Endothelial cell of umbilical vein (primary cell): ENCODE results near the gene DPP10.

Experiments used
- CTCF ChIP-seq, 2 donors: IDR thresholded peaks; 1 replicate in 1 of 2; 2 replicates in 1 of 2; pipeline ENCODE4 v1.5.1; 2011; ENCODE audit warnings: low read length in 2 of 2, mild to moderate bottlenecking in 2 of 2, moderate library complexity in 2 of 2, control low read depth in 1 of 2, inconsistent platforms in 1 of 2, low read depth in 1 of 2; ENCODE audit not compliant: insufficient read depth in 1 of 2; ENCODE audit errors: extremely low read depth in 1 of 2
- EZH2 ChIP-seq: IDR thresholded peaks from 2 replicates; pipeline ENCODE4 v1.6.1; 2012; ENCODE audit warnings: borderline replicate concordance, low read depth, mild to moderate bottlenecking, moderate library complexity, low read length, inconsistent platforms; ENCODE audit not compliant: severe bottlenecking
- FOS ChIP-seq: IDR thresholded peaks from 2 replicates; pipeline ENCODE4 v1.6.1; 2011; ENCODE audit warnings: mild to moderate bottlenecking, low read length, moderate library complexity, borderline replicate concordance; ENCODE audit not compliant: insufficient read depth
- GATA2 ChIP-seq: IDR thresholded peaks from 2 replicates; pipeline ENCODE4 v1.7.0; 2011; ENCODE audit warnings: low read depth, mild to moderate bottlenecking, moderate library complexity, mixed read lengths, low read length; ENCODE audit not compliant: insufficient read length, insufficient read depth
- JUN ChIP-seq: IDR thresholded peaks from 2 replicates; pipeline ENCODE4 v1.6.1; 2011; ENCODE audit warnings: borderline replicate concordance, low read depth; ENCODE audit not compliant: insufficient read length, insufficient read depth
- MAX ChIP-seq: IDR thresholded peaks from 2 replicates; pipeline ENCODE4 v1.6.1; 2011; ENCODE audit not compliant: insufficient read depth, insufficient read length
- POLR2A ChIP-seq: IDR thresholded peaks from 2 replicates; pipeline ENCODE4 v1.6.1; 2012; ENCODE audit warnings: low read depth, mild to moderate bottlenecking, control low read depth, low read length
- POLR2AphosphoS5 ChIP-seq: IDR thresholded peaks from 2 replicates; pipeline ENCODE4 v1.6.1; 2012; ENCODE audit warnings: low read depth, mild to moderate bottlenecking, control low read depth, low read length, moderate library complexity; ENCODE audit not compliant: insufficient read depth

GRCh38 chr2:114631146-114631545 is 188.7 kb downstream of the DPP10 start:
- TF ChIP-seq JUN (no peak), POLR2A (no peak), CTCF (IDR thresholded peaks at IDR 0.05; ENCODE audit: extremely low read depth in 1 of 2, insufficient read depth in 1 of 2, low read depth in 1 of 2, low read length in 2 of 2) (no peak), MAX (no peak), EZH2 (no peak), FOS (no peak), POLR2AphosphoS5 (no peak), GATA2 (no peak)
